ENCODE data around the gene RNPEPL1.

RNPEPL1 gene

DNA sequence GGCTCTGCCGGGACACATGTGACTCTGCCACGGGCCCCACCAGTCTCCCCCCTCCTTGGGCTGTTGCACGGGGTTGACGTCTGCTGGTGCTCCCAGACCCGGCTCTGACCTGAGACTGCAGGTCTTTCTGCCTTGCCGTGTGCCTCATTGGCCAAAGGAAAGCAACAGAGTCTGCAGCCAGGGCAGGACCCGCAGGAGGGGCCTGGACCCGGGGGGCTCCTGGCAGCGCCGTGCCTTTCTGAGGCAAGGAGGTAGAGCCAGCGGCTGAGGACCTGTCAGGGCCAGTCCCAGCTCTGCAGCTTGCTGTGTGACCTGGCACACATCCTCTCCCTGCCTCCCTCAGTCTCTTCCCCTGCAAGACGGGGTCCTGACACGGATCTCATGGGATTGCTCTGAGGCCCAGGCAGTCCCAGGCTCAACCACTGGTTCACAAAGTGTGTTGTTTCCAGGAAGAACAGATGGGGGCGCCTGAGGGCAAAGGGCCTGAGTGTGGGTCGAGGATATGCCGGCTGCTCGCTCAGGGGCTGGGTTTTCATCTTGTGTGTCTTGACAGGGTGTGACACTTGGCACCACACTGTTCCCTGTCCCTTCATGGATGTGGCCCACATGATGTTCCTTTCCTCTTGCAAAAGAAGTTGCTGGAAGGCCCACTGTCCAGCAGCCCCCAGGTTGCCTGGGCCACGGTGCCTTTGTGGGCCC is 27.2 kb downstream of the RNPEPL1 start:
- Histone ChIP-seq H3K4me3 (no peak overlapping the region), H3K36me3 (peaks cover 100% of the 10 kb centered on the region), H3K27me3 (no peaks in the 10 kb centered on the region), H3K27ac (no peak overlapping the region), H4K20me1 (peaks cover 91% of the 10 kb centered on the region), H3K9me3 (no peaks in the 10 kb centered on the region), H3K9ac (no peak overlapping the region), H3K4me2 (peak overlapping the region; percentile 63; the same call in 1 of the 2 replicates), H3K4me1 (peaks cover 27% of the 10 kb centered on the region)
- TF ChIP-seq Cebpa-rat (IDR thresholded peaks at IDR 0.05): no peak

DNA sequence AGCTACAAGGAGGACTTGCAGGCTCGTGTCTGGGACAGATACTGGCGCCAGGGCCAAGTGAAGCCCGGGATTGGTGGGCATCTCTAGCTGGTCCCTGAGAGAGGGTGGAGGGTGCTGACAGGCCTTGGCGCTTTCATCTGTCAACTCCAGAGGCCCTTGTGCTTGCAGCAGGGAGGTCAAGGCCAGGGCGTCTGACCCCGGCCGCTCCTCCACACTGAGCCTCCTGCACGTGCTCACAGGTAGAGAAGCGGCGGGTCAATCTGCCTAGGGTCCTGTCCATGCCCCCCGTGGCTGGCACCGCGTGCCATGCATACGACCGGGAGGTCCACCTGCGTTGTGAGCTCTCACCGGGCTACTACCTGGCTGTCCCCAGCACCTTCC is 27.8 kb downstream of the RNPEPL1 start:
- H3K27ac ChIP-seq: peak overlapping the region; percentile 60; the same call in 1 of the 2 replicates
- H3K9ac ChIP-seq: no peak overlapping the region
- peaks cover 27% of the 10 kb centered on the region for H3K4me1 ChIP-seq
- H3K27me3 ChIP-seq: no peaks in the 10 kb centered on the region
- H3K4me3 ChIP-seq: no peak overlapping the region
- peaks cover 100% of the 10 kb centered on the region for H3K36me3 ChIP-seq
- H3K9me3 ChIP-seq: no peaks in the 10 kb centered on the region
- peaks cover 86% of the 10 kb centered on the region for H4K20me1 ChIP-seq
- peak overlapping the region; percentile 63 for H3K4me2 ChIP-seq
- no peak for TF ChIP-seq Cebpa-rat (IDR thresholded peaks at IDR 0.05)

DNA sequence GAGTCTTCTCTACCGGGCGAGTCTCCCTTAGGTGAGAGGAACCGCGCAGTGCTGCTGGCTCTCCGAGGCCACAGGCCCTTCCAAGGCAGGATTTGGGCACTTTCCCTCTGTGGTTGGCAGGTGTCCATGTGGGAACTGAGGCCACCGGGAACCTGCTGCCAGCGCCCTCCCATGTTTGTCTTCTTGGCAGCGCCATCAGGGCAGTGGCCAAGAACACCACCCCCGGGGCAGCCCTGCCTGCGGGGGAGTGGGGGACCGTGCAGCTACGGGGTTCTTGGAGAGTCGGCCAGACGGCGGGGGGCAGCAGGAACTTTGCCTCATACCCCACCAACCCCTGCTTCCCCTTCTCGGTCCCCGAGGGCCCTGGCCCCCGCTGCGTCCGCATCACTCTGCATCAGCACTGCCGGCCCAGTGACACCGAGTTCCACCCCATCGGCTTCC is 28.2 kb downstream of the RNPEPL1 start:
- TF ChIP-seq Cebpa-rat (IDR thresholded peaks at IDR 0.05): no peak
- Histone ChIP-seq H3K27ac (peak overlapping the region; percentile 60), H3K4me1 (peaks cover 27% of the 10 kb centered on the region), H3K9ac (peak overlapping the region; percentile 41; the same call in 1 of the 2 replicates), H3K27me3 (no peaks in the 10 kb centered on the region), H3K36me3 (peaks cover 100% of the 10 kb centered on the region), H3K4me3 (no peak overlapping the region), H3K9me3 (no peaks in the 10 kb centered on the region), H4K20me1 (peaks cover 82% of the 10 kb centered on the region), H3K4me2 (peak overlapping the region; percentile 63)

DNA sequence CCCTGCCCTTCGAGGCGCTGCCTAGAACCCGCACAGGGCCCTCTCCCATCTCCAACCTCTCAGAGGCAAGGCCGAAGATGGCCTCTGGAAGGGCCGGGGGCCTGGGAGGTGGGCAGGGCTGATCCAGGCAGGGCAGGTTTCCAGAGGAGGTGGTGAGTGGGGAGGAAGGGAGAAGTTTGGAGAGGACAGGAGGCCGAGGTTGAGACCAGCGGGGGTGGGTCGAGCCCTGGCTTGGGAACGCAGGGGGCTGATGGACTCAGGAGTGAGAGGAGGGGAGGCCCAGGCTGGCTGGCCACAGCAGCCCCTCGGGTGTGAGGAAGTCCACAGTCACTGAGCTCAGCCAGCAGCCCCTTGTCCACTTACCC is 28.8 kb downstream of the RNPEPL1 start:
- Histone ChIP-seq H3K27me3 (no peaks in the 10 kb centered on the region), H3K4me2 (peak overlapping the region; percentile 63), H3K9me3 (no peaks in the 10 kb centered on the region), H3K9ac (peak overlapping the region; percentile 41; the same call in 1 of the 2 replicates), H3K4me3 (no peak overlapping the region), H4K20me1 (peaks cover 76% of the 10 kb centered on the region), H3K36me3 (peaks cover 100% of the 10 kb centered on the region), H3K27ac (peak overlapping the region; percentile 60), H3K4me1 (peaks cover 27% of the 10 kb centered on the region)
- TF ChIP-seq Cebpa-rat (IDR thresholded peaks at IDR 0.05): no peak

DNA sequence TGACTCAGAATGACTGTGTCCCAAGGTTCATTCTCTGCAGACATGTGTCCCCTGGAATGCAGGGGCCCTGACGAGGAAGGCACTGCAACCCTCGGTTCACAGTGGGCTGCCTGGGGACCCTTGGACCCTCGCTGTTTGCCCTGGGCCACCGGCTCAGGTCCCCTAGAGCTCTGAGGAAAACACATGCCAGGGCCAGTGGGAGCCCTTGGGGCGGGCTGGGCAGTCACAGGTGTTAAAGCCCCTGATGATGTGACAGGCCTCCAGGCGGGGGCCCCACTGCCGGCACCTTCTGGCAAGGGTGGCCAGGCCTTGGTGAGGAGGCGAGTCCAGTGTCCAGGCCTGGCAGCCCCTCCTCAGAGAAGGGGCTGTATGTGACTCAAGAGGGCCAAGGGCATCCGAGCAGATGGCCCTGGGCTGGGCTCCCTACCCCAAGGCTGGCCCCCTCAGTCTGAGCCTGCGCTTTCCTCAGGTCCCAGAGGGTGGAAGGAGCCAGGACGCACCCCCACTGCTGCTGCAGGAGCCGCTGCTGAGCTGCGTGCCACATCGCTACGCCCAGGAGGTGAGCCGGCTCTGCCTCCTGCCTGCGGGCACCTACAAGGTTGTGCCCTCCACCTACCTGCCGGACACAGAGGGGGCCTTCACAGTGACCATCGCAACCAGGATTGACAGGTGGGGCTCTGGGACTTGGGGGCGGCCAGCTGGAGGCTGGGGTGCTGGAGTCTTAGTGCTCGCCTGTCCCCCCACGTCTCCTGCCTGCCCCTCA is 29.3 kb downstream of the RNPEPL1 start:
- H3K36me3 ChIP-seq: peaks cover 100% of the 10 kb centered on the region
- H3K27me3 ChIP-seq: no peaks in the 10 kb centered on the region

DNA sequence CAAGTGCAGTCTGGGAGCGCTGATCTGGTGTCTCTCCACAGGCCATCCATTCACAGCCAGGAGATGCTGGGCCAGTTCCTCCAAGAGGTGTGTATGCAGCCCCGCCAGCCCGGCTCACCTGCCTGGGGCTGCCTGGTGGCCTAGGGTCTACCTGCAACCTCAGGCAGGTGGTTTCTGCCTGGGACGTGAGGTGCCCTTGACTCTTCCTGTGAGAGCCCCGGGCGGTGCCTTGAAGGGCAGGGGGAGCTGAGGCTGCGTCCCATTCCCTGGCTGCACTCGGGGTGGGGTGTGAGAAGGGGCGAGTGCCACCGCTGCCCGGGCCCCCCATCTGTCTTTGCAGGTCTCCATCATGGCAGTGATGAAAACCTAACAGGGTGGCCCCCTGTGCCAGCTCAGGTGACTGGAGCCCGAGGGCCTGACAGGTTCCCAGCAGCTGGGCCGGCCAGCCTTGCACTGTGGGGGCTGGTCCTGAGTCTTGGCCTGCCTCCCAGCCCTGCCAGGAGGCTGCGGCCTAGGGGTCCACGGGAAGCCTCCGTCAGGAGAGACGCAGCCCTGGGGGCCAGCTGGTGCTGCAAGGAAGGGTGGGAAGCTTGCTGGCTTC is 30.1 kb downstream of the RNPEPL1 start:
- Histone ChIP-seq H3K27me3 (no peaks in the 10 kb centered on the region), H3K4me2 (no peak overlapping the region), H3K9ac (no peak overlapping the region), H3K27ac (no peak overlapping the region), H3K36me3 (peaks cover 97% of the 10 kb centered on the region), H4K20me1 (peaks cover 63% of the 10 kb centered on the region), H3K4me3 (no peak overlapping the region), H3K9me3 (no peaks in the 10 kb centered on the region), H3K4me1 (peaks cover 27% of the 10 kb centered on the region)
- TF ChIP-seq Cebpa-rat (IDR thresholded peaks at IDR 0.05): no peak

More for the DNA sequence above, 29.3 kb downstream of the RNPEPL1 start:
- peaks cover 71% of the 10 kb centered on the region for H4K20me1 ChIP-seq
- 0 out of 2 replicates have a peak overlapping the region, but pooled peaks have one; percentile 63 for H3K4me2 ChIP-seq
- H3K4me3 ChIP-seq: no peak overlapping the region
- peaks cover 27% of the 10 kb centered on the region for H3K4me1 ChIP-seq
- no peak for TF ChIP-seq Cebpa-rat (IDR thresholded peaks at IDR 0.05)
- peak overlapping the region; percentile 60 for H3K27ac ChIP-seq
- no peaks in the 10 kb centered on the region for H3K9me3 ChIP-seq
- peak overlapping the region; percentile 41; the same call in 1 of the 2 replicates for H3K9ac ChIP-seq

DNA sequence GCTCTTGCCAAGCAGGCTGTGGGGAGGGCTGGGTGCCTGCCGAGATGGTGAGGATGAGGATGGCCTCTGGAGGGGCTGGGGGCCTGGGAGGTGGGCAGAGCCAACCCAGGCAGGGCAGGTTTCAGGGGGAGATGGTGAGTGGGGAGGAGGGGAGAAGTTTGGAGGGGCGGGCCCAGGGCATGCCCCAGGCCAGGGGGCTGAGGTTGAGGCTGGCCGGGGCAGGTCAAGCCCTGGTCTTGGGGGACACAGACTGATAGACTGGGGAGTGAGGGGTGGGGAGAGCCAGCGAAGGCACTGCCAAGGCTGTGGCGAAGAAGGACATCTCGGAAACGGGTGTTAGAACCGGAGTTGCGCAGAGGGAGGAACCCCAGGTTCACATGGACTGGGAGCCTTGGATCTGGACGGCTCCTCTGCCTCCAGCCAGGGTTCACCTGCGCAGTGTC is 30.9 kb downstream of the RNPEPL1 start:
- Histone ChIP-seq H3K27me3 (no peaks in the 10 kb centered on the region), H3K9ac (no peak overlapping the region), H3K36me3 (peaks cover 90% of the 10 kb centered on the region), H4K20me1 (peaks cover 55% of the 10 kb centered on the region), H3K4me1 (peaks cover 32% of the 10 kb centered on the region), H3K9me3 (no peaks in the 10 kb centered on the region), H3K27ac (no peak overlapping the region), H3K4me3 (no peak overlapping the region), H3K4me2 (no peak overlapping the region)
- TF ChIP-seq Cebpa-rat (IDR thresholded peaks at IDR 0.05): no peak

DNA sequence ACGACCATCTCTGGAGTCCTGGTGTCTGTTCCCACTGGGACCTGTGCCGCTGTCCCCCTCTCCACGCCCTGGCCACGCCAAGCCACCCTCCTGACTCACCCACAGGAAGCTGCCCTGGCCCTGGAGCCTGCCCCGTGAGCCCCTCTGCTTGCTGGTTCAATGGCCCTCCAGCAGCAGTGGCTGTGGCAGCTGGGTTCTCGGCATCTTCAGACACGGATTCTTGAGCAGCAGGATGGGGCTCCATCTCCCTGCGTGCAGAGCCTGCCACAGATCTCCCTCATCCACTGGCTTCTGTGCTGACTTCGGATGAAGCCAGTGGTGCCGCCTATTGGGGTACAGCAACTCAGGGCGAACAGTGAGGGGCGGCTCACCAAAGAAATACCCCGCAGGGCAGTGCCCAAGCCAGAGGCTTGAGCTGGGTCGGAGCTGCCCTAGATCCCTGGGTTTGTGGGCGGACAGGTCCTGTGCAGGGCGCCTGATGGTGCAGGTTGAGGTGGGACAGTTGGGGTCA is 32.2 kb downstream of the RNPEPL1 start:
- H3K27me3 ChIP-seq: no peaks in the 10 kb centered on the region
- H3K4me1 ChIP-seq: peaks cover 27% of the 10 kb centered on the region
- H3K4me2 ChIP-seq: no peak overlapping the region
- H3K27ac ChIP-seq: no peak overlapping the region
- H3K4me3 ChIP-seq: no peak overlapping the region
- H4K20me1 ChIP-seq: peaks cover 42% of the 10 kb centered on the region
- no peaks in the 10 kb centered on the region for H3K9me3 ChIP-seq
- no peak for TF ChIP-seq Cebpa-rat (IDR thresholded peaks at IDR 0.05)
- H3K36me3 ChIP-seq: peaks cover 76% of the 10 kb centered on the region
- no peak overlapping the region for H3K9ac ChIP-seq

DNA sequence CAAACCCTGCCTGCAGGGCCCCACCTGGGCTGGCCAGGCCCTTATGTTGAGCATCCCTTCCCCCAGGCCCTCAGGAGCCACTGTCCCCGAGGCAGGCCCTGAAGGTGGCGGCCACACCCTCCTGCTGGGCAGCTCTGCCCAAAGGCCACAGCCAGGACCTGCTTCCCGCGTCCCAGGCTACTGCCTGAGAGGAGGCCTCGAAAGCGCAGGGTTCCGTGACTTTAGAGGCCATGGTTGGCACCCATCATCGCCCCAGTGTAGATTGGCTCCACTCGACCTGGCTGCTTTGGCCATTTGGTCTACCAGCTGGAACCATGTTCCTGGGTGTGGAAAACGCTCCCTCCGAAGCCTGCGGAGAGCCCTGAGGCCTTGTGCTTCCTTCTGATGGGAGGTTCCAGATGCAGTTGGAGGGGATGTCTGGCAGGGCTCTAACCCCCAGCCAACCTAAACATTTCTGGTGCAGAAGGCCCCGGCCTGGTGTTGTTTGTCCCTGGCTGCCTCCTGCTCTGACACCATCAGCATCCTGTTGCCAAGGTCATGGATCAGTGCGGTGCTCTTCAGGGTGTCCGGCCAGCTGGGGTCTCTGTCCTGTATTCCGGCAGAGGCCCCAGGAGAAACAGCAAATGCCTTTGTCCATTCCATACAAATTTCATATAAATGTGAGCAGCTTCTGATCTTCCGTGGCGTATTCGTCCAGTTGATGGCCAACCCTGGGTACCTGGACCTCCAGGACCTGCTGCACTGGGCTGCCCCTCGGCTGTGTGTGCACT is 33.0 kb downstream of the RNPEPL1 start:
- H3K27me3 ChIP-seq: no peaks in the 10 kb centered on the region
- peaks cover 69% of the 10 kb centered on the region for H3K36me3 ChIP-seq
- H4K20me1 ChIP-seq: peaks cover 34% of the 10 kb centered on the region
- H3K4me2 ChIP-seq: no peak overlapping the region
- peaks cover 20% of the 10 kb centered on the region for H3K4me1 ChIP-seq
- no peak for TF ChIP-seq Cebpa-rat (IDR thresholded peaks at IDR 0.05)
- no peak overlapping the region for H3K27ac ChIP-seq
- H3K4me3 ChIP-seq: no peak overlapping the region
- H3K9ac ChIP-seq: no peak overlapping the region
- no peaks in the 10 kb centered on the region for H3K9me3 ChIP-seq
